ENCODE data around the gene BOD1. TPM values are rescaled to one million over a fixed set of nuclear protein-coding genes. Genes with fewer than 3 reads are reported as not detected.

Gene BOD1
- total and polyA plus RNA-seq, 9 donors: 45.8 to 76.1 (median 61.7) TPM

GRCh38 chr5:173615884-173616576, 420 bp downstream of the BOD1 start:
- Histone ChIP-seq H3K27ac (peak overlapping the region; percentile 80 to 86), H3K9me3 (no peaks in the 10 kb centered on the region), H3K4me1 (ENCODE audit: insufficient read depth) (peaks cover 9% of the 10 kb centered on the region), H3K36me3 (no peaks in the 10 kb centered on the region), H3K27me3 (no peaks in the 10 kb centered on the region), H3K4me3 (peak overlapping the region; percentile 97)
- DNase-seq: peak; percentile 46 to 72 (median 60)
- peak; percentile 49 to 62 (median 51) for TF ChIP-seq CTCF (IDR thresholded peaks at IDR 0.05)
- no peak for TF ChIP-seq POLR2A (IDR thresholded peaks at IDR 0.05)
- intact Hi-C loops (cut with DNase I): loop anchor here in 1 of 4 donors (10.0 kb wide), 1 partner anchor 699 kb away; no protein-coding TSS in a partner anchor
- 0 to 1% (median 1%) methylated on average over 55 of the region's 55 CpGs for WGBS, 3 donors

GRCh38 chr5:173614591-173614990, 1.9 kb downstream of the BOD1 start:
- no peaks in the 10 kb centered on the region for H3K36me3 ChIP-seq
- no peak for DNase-seq
- H3K27ac ChIP-seq: no peak overlapping the region
- intact Hi-C loops (cut with DNase I): loop anchor here in 1 of 4 donors (10.0 kb wide), 1 partner anchor 700 kb away; no protein-coding TSS in a partner anchor
- no peak overlapping the region for H3K4me3 ChIP-seq
- H3K9me3 ChIP-seq: no peaks in the 10 kb centered on the region
- peaks cover 9% of the 10 kb centered on the region for H3K4me1 ChIP-seq (ENCODE audit: insufficient read depth)
- no peak for TF ChIP-seq EP300 (IDR thresholded peaks at IDR 0.05)
- TF ChIP-seq CTCF (IDR thresholded peaks at IDR 0.05): no peak
- TF ChIP-seq POLR2A (IDR thresholded peaks at IDR 0.05): no peak
- H3K27me3 ChIP-seq: no peaks in the 10 kb centered on the region
- WGBS, 3 donors: 64 to 82% (median 77%) methylated on average over 7 of the region's 7 CpGs

DNA sequence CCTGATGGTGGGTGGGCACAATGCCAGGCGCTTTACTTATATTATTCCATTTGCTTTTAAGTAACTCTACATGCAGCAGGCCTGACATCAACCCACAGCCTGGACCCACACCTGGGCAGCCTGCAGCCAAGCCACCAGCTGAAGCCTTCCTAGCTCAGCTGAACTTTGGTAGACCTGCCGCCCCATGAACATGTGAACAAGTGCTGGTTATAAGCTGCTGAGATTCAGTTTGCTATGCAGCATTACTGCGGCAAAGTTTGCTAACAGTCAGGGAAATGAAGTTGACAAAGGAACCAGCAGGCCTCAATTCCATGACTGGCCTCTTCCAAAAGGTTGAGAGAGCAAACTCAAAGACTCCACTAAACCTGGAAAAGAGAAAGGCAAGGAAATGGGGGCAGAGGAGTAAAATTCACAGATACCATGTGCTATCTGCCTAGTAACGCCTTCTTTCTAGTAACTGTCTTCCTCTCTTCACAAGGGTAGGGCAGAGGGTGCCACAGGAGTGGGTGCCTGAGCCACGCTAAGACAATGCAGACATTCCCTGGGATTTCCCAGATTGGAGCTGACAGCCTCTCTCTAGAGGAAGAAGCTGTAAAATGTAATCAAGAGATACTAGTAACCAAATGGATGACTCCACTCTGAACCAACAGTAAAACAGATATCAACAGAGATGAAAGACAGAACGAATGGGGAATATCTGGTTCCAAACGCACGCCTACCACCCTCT, 2.9 kb downstream of the BOD1 start:
- H3K4me3 ChIP-seq: no peak overlapping the region

More for the DNA sequence above, 2.9 kb downstream of the BOD1 start:
- no peaks in the 10 kb centered on the region for H3K36me3 ChIP-seq
- intact Hi-C loops (cut with DNase I): loop anchor here in 1 of 4 donors (10.0 kb wide), 1 partner anchor 701 kb away; no protein-coding TSS in a partner anchor
- no peak for DNase-seq
- no peak overlapping the region for H3K27ac ChIP-seq
- WGBS, 3 donors: 80 to 82% (median 81%) methylated on average over 8 of the region's 8 CpGs
- H3K4me1 ChIP-seq (ENCODE audit: insufficient read depth): peaks cover 9% of the 10 kb centered on the region
- TF ChIP-seq CTCF (IDR thresholded peaks at IDR 0.05) (no peak), EP300 (IDR thresholded peaks at IDR 0.05) (no peak), POLR2A (IDR thresholded peaks at IDR 0.05) (no peak)
- H3K27me3 ChIP-seq: no peaks in the 10 kb centered on the region
- no peaks in the 10 kb centered on the region for H3K9me3 ChIP-seq

Data from ovary (tissue), 9 donors.